ENCODE measurements around the gene RYR2.
"Not testable (repeated sequence)": the region's sequence is repeated elsewhere in the genome, so short reads cannot be mapped to it uniquely, and the experiment has no call there.

RYR2 gene

DNA sequence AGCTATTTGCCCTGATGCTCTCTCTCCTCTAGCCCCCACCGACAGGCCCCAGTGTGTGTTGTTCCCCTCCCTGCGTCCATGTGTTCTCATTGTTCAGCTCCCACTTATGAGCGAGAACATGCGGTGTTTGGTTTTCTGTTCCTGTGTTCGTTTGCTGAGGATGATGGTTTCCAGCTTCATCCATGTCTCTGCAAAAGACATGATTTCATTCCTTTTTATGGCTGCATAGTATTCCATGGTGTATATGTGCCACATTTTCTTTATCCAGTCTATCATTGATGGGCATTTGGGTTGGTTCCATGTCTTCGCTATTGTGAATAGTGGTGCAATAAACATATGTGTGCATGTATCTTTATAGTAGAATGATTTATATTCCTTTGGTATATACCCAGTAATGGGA, 110.0 kb downstream of the RYR2 start:
- not testable (repeated sequence) for DNase-seq

DNA sequence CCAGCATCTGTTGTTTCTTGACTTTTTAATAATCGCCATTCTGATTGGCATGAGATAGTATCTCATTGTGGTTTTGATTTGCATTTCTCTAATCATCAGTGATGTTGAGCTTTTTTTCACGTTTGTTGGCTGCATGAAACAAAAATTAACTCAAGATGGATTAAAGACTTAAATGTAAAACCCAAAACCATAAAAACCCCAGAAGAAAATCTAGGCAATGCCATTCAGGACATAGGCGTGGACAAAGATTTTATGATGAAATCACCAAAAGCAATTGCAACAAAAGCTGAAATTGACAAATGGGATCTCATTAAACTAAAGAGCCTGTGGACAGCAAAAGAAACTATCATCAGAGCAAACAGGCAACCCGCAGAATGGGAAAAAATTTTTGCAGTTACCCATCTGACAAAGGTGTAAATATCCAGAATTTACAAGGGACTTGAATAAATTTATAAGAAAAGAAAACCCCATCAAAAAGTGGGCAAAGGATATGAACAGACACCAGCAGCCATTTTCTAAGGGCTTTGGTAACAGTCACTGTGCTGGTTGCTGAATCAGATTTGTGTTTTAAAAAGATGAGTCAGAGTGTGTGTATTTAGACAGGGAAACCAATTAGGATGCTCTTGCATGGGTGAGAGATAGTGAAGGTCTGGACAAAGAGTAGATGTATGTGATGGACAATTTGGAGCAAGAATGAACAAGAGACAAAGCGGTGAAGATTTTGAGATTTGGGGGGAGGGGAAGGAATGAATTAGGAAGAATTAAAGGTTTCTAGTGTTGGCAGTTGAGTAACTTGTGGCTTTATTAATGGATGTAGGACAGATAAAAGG, 110.7 kb downstream of the RYR2 start:
- no peak for DNase-seq

DNA sequence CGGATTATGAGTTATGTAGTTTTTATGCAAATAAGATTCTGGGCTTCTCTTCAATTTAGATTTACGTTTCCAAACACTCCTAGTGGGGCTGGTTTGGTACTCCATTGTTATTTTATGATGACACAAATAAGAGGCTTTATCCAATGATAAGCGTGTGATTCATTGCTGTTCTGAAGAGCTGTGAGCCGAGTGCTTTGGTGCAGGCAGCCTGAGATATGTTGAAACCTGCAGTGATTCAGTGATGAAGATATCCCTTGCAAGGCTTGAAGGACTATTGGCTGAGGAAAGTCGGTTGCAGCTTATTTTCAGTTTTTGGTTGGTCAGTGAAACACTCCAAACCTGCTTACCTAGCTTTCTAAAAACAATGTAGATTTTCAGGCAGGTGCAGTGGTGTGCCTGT, 112.2 kb downstream of the RYR2 start:
- DNase-seq: no peak

DNA sequence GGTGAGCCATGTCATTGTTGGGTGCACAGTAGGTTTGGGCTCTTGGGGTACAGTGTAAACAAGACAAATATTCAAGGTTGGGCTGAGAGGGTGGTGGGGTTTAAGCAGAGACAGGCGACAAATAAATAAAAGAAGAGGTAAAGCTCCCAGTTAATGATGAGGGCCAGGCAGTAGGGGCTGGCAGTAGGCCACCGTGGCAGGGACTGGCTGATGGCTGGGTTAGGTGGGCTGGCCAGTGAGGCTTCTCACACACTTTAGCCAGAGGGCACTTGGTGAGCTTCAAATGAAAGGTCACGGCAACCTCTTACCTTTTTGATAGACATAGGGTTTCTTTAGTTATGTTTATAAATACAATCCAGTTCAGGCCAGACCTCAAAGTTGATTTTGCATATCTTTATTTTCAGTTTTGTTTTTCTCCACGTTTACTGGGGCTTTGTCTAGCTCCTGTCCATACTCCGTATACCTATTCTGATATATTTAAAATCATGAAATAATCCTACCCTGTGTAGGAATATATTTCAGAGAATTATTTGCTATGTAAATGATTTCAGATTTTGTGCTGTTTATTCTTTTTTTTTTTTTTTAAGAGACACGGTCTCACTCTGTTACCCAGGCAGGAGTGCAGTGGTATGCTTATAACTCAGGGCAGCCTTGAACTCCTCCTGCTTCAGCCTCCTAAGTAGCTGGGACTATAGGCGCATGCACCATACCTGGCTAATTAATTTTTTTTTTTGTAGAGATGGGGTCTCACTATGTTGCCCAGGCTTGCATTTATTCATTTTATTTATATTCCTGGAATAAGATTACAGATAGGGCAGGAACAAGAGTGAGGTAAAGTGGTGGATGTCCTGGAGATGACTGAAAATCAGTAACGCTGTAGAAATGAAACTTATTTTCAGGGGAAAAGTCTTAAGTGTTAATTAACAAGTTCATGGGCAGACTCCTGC, 122.7 kb downstream of the RYR2 start:
- DNase-seq: no peak

DNA sequence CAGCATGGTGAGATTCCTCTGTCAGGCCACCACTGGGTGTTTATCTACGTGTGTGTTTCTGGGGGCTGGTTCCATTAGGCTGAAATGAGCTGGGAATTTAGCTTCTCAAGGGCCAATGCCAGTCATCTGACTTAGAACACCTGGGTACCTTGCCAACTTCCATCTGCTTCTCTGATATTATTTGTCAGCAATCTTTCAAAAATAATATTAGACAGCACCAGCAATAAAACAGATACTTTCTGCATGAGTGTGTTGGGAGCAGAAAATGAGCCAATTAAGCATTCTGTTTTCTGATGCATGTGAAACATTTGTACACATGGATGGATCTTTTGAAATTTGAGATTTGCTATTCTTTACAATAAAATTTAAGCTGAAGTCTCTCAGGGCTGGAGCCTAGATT, 124.1 kb downstream of the RYR2 start:
- no peak for DNase-seq

DNA sequence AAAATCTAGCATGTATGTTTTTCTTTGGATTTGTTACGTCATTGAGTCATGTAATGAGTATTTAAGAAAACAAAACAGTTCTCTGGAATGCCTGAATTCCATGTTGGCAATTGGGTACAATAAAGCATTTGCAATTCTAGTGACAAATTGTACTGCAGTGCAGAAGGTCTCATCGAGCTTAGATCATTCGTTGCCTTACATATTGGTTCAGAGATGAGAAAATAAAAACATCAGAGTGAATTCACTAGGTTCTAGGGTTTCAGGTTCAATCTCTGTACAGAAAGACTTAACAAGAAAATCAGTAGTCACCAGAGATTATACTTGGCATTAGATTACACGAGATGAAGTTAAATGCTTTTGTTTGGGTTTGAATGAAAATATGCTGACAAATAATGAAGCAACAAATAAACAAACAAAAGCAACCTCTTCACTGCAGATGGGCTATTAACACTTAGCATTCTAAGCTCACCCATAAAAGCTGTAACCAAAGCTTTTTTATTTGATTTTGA, 124.7 kb downstream of the RYR2 start:
- DNase-seq: no peak

DNA sequence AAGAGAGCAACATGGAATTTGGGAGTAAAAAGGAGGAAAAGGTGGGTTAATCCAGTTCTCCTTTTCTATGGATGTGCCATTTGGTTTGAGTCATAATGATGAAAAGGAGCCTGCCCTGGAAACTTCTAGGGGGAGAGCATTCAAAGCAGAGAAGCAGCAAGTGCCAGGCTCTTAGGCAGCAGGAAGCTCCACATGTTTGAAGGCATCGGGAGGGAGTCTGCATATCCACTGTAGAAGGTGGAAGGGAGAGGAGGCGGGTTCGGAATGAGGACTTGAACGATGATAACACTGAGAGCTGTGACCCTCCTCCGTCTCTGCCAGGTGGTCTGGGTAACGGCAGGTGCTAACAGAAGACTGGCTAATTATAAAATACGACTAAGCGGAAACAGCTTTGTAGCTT, 128.2 kb downstream of the RYR2 start:
- DNase-seq: no peak

DNA sequence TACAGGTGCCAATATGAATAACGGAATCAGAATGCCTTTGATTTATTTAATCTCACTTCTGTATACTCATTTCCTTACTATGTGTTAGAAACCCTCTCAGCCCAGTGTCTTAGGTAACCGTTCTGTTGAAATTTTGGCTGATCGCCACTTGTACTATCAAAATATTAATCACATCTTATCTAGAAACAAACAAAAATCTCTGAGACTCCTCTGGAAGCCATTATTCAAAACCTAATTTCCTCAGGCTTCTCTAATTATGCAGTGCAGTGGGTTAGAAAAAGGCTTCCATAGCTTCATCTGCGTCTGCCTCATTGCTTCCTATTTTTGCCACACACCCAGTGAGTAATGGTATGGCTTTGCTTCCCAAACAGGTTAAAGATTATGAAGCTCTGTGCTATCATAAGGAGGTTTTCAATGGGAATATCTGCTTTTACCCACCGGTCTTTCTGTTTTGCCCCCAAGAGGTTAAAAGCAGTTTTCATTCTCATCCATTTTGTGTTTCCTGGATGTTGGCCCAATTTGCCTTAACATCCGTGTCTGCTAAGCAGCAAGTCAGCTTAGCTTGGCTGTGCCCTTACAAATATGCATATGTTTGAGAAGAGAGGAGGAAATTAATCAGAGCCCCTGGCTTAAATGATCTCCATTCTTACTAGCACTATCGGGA, 129.6 kb downstream of the RYR2 start:
- DNase-seq: no peak

DNA sequence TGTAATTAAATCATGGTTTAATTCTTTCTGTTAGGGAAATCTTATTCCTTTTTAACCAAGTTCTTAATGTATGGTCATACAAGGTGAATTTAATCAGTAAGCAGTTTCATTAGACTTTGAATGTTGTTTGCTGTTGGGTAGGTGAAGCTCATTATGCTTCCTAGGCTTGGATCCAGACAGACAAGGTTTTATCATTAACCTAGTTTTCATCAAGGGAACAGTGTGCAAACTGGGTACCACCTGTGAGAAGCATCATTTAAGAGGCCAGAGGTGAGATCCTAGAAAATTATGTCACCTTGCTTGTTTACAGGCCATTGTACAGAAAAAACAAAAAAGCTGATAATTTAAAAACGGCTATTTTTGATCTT, 130.1 kb downstream of the RYR2 start:
- DNase-seq: no peak

DNA sequence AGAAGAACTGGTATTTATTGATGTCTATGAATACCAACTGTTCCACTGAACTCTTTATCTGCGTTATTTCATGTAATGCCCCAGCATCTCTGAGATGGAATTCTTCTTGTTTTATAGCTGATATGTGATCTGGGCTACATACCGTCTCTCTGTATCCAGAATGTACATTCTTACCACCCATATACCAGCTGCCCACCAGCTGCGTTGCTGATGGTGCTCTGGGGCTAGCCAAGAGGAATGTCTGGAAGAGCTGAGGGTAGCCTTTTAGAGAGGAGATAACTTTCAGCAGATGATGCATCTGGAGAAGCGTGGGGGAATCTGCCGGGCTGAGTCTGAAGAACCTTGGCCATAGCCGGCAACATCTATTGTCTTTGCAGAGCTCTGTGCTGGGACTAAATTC, 137.5 kb downstream of the RYR2 start:
- no peak for DNase-seq

DNA sequence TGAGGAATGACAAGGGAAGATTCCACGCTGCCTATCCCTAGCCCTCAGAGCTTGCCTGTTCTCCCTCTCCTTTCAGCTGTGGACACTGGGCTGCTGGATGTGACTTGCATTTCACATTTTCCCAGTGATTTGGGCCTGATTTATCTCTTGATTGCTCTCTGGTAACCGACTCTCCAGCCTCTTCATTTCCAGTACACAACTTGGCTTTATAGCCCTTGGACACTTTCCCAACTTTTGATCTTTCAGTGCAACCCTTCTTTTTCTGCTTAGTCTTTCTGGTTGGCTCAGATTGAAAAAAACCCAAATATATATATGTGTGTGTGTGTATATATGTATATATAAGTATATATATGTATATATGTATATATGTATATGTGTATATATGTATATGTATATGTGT, 138.3 kb downstream of the RYR2 start:
- DNase-seq: no peak

DNA sequence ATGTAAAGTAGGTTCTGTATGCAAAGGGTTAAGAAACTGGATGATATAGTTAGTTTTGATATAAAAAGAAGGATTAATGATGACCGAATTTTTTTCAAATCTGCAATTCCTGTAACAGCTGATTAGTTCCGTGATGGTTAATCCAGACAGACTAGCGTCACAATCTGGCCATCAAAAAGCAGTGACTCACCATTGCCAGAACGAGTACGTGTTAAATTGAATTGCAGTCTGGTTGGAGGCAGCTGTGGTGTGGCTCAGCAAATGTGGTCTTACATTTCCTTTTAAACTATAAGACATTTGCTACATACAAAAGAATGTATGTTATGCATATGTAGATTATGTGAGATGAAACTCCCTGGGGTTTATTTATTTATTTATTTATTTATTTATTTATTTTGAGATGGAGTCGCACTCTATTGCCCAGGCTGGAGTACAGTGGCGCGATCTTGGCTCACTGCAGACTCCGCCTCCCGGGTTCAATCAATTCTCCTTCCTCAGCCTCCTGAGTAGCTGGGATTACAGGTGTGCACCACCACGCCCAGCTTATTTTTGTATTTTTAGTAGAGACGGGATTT, 139.8 kb downstream of the RYR2 start:
- no peak for DNase-seq

DNA sequence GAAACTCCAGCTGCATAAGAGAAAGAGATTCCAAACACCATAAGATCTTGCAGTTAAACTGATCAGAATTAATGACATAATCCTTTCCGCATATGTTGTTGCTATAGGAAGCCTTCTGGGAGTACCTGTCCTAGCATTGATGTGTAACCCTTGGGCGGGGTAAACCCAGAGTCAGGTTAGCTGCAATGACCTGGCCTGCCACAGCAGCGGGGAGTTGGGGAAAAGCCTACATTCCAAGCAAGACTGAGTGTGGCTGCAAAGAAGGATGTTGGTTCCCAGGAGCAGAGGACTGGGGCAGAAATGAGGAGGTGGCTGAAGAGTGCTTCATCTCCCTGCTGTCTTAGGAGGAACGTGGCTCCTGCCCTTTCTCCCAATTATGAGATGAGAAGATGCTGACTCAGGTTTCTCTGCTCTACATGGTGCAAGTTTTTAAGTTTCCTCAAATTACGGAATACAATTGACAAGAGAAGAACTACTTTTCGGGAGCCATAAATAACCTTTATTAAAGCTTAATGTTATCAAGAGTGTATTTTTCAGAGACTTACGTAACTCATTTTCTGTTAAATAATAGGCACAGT, 142.1 kb downstream of the RYR2 start:
- DNase-seq: no peak

DNA sequence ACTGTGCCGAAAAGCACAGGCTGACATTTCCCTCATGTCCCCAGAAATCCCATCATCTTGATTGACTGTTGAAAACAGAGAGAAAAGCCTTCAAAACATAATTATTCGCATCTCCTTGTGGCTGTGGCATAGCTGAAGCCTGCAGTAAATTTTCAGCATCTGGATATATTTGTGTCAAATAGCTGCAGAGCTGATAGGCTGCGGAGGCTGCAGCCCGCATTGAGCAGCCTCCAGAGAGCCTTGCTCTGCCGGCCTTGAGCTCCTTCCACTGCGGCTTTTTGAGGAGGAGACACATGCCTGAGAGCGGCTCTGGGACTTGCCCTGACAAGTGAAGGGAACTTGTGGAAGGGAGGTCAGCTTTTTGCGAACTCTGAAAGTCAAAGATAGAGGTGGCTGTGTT, 144.7 kb downstream of the RYR2 start:
- DNase-seq: no peak

DNA sequence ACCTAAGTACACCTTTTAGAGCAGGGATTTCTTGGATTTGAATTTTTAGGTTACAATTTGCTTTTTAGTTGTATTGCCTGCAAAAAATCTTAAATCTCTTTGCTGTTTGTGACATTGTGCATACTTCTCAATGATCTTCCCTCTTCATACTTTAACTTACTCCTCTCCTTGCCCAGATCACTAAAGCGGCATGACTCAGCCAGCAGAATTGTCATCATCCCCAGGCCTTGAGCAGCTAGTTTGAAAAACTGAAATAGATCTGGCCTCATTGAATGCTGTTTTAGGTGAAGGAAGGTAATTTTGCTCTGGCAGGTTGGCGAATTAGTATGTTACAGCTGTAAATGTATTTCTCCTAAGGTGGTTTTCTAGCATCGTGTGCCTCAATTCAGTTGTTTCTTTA, 145.9 kb downstream of the RYR2 start:
- DNase-seq: no peak

DNA sequence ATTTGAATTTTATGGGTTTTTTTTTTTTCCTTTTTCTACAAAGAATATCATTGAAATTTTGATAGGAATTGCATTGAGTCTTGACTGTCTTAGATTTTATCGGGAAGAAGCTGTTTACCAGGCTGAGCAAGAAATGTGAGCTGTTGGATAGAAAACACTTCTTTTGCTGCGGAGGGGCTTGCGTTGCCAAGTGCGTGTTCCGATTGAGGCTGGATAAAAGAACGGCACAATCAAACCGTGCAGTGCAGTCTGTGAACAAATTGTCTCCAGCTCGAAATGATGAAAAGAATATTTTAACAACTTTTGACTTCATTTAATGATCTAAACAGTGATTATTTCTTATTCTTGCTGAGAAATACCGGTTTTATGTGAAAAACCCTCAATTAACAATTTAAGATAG, 149.4 kb downstream of the RYR2 start:
- no peak for DNase-seq

DNA sequence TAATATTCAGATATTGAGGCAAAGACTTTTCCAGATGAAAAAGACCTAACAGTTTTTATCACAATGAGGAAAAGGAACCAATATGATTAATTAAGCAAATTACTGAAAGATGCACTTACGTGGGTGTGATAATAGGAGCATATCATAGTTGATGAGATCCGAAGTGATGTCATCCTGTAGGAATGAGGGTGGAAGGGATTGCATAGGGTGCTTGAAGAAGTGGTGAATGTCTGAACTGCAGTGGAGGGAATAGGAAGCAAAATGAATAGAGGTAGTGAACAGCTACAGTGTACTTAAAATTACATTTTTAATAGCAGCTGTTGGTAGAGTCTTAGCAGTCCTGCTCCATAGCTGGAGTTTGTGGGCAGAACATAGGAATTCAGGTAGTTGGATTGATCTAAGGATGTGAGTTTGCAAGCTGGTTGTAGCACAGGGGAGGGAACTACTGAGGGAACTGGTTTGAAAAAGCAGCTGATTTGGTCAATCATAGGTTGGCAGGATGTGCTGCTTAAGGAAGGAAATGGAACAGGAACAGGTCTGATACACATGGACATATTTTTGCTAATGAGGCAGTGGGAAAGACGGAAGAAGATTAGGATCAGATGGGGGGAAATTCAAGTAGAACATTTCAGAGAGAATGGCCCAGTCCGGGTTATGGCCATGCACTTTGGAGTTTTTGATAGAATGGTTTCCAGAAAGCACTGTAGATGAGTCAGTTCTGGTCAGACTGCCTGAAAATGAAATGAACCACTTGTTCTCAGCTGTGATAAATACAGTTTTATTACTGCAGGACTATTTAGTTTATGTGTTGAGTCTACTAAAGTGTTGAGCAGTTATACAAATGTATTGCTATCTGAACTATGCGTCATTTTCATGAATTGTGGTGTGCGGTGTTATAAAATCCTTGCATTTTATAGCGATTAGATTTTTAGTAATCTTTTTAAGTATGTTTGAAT, 155.8 kb downstream of the RYR2 start:
- DNase-seq: no peak

DNA sequence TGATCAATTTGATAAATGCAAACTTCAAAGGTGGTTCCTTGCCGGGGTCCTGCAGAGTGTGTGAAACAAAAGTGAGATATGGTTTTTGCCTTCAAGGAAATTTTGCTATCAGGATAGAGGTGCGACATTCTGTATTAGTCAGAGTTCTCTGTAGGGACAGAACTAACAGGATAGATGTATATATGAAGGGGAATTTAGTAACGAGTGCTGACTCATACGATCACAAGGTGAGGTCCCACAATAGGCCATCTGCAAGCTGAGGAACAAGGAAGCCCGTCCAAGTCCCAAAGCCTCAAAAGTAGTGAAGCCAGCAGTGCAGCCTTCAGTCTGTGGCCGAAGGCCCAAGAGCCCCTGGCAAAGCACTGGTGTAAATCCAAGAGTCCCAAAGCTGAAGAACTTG, 157.0 kb downstream of the RYR2 start:
- no peak for DNase-seq

DNA sequence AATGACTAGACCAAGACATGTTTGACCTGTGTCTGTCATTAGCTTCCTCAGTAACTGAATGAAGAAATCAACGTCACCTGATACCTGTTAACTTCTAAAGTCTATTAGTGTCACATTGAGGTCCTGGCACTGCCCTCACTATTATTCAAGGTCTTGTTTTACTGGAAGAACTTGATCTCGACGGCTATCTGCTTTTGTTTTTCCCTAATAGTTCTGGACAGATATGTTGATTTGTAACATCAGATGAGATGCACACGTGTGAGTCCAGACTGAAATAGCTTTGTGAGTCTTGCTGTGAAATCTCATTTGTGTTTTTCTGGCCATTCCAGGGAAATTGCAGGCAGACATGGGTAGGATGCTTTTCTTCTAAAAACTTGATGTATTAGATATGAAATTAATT, 159.2 kb downstream of the RYR2 start:
- no peak for DNase-seq

DNA sequence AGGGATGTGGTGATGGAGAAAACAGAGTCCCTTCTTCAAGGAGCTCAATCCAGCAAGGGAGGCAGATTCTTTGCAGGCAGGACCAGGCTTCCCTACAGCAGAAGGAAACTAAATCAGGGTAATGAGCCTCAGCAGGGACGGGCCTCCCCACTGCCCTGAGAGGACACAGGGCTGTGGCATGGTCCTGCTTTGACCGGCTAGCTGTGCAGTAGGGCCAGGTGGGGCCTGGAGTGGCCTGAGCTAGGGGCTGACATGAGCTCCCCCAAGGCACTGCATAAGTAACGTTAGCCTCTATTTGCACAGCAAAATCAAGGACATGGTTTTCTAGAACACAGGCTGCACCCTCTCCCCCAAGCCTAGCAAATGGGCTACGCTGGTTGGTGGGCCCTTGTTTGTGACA, 162.9 kb downstream of the RYR2 start:
- no peak for DNase-seq

DNA sequence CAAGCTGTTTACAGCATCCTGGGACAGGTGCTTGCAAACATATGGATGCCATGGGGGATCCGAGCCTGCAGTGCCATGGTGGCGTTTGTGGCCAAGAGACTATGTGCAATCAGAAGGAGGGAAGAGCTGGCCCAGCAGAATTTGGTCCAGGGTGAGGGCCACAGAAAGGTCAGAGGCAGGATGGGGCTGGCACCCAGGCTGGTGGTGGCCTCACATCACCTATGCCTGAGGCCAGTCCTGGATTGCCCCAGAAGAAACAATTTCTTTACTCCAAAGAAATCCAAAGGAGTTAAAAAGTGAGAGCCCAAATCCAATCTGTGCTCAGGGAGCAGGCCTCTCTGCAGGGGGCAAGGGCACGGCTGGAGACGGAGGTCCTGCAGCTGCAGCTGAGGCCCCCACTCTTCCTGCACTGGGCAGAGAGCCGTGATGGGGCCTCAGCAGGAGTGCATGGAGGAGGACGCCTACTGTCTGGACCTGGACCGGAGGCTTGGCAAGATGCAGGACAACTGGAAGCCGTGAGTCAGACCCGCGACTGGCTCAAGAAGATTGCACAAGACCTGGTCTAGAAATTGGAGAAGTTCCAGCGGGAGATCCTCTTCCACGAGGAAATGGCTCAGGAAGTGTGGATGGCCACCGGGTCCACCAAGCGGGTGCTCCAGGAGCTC, 163.5 kb downstream of the RYR2 start:
- no peak for DNase-seq
